Thyroid gland (tissue), 4 donors: ENCODE measurements around the gene PRKCA.

Source experiments
- CTCF ChIP-seq, 6 experiments: fragments of 200-600 bp in 3 of 6; fragments of 450-650 bp in 3 of 6; sonication (generic) in 3 of 6; IDR thresholded peaks; one replicate each; pipeline ENCODE4 v1.5.1; 2016 to 2019; ENCODE audit warnings: antibody characterized with exemption in 6 of 6, mild to moderate bottlenecking in 2 of 6, inconsistent platforms in 1 of 6, moderate library complexity in 1 of 6
- POLR2A ChIP-seq, 2 donors: fragments of 450-650 bp; IDR thresholded peaks; one replicate each; pipeline ENCODE4 v1.6.1; 2017; ENCODE audit warnings: antibody characterized with exemption in 2 of 2, mild to moderate bottlenecking in 2 of 2, moderate library complexity in 1 of 2

- TF ChIP-seq CTCF (IDR thresholded peaks at IDR 0.05) (no peak), POLR2A (IDR thresholded peaks at IDR 0.05) (no peak)
These were observed 389.9 kb downstream of the PRKCA start for GRCh38 chr17:66692421-66692690.
